T follicular helper cell (primary cell): ENCODE data around the gene HSPA12B.

ENCODE experiments used
- DNase-seq: peaks from one replicate; pipeline ENCODE4 v3.0.0-alpha.2; 2020; ENCODE audit warnings: low read depth

The HSPA12B gene

GRCh38 chr20:3729811-3730540 is 2.5 kb upstream of the HSPA12B start:
- no peak for DNase-seq

- no peak for DNase-seq
Measured at GRCh38 chr20:3730803-3731672, 1.4 kb upstream of the HSPA12B start.

- DNase-seq = no peak
Measured at GRCh38 chr20:3731944-3732326, 550 bp upstream of the HSPA12B start.

- no peak for DNase-seq
Measured at GRCh38 chr20:3733119-3733995, 872 bp downstream of the HSPA12B start.

GRCh38 chr20:3734111-3734843 is 1.8 kb downstream of the HSPA12B start:
- no peak for DNase-seq

GRCh38 chr20:3735768-3736167 is 3.3 kb downstream of the HSPA12B start:
- DNase-seq = no peak

GRCh38 chr20:3738111-3739053 is 5.9 kb downstream of the HSPA12B start:
- DNase-seq = no peak

- DNase-seq = no peak
Measured at GRCh38 chr20:3739054-3739925, 6.8 kb downstream of the HSPA12B start.

- DNase-seq = no peak
Measured at GRCh38 chr20:3739926-3740451, 7.5 kb downstream of the HSPA12B start.

- DNase-seq = no peak
Measured at GRCh38 chr20:3740615-3741301, 8.3 kb downstream of the HSPA12B start.

GRCh38 chr20:3741836-3742458 is 9.5 kb downstream of the HSPA12B start:
- DNase-seq = no peak

GRCh38 chr20:3743251-3743650 is 10.8 kb downstream of the HSPA12B start:
- DNase-seq = no peak

- DNase-seq = no peak
Measured at GRCh38 chr20:3744037-3744436, 11.6 kb downstream of the HSPA12B start.

- peak; percentile 74 for DNase-seq
Measured at GRCh38 chr20:3744806-3745685, 12.6 kb downstream of the HSPA12B start.

GRCh38 chr20:3745686-3746173 is 13.2 kb downstream of the HSPA12B start:
- no peak for DNase-seq

GRCh38 chr20:3747471-3747870 is 15.0 kb downstream of the HSPA12B start:
- no peak for DNase-seq

GRCh38 chr20:3748073-3748472 is 15.6 kb downstream of the HSPA12B start:
- DNase-seq = no peak
